Measurements from ENCODE around the gene BLTP3A. TPM values are rescaled to one million over a fixed set of nuclear protein-coding genes. Genes with fewer than 3 reads are reported as not detected.
"Not testable (repeated sequence)": the region's sequence is repeated elsewhere in the genome, so short reads cannot be mapped to it uniquely, and the experiment has no call there.

BLTP3A gene
- total RNA-seq, 1 experiment from 2014 or later, result 20.2 TPM

DNA sequence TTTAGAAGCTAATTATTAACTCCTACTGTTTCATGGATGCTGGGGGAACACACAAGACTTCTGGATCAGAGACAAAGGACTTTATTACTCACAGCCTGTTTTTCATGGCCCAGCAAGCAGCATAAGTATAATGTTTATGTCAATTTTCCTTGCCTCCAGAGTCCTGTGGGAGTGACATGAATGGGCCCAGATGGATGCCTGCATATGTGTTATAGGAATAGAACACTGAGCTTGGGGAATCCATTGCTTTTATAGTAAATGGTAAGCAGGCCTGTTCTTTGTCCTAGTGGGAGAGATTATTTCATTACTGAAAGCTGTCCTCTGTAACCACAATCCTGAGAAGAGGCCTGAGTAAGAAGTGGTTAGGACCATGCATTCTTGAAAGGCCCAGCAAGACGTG lies 25.6 kb downstream of the BLTP3A start:
- BruUV-seq (replicated peaks), result no TSS peak
- ChIA-PET POLR2A (no interaction called here), CTCF (no interaction called here)
- no peak for DNase-seq (ENCODE audit: low read depth, low spot score)
- in situ Hi-C loops (cut with HindIII; ENCODE audit: low pct_unique_long_range_greater_than_20kb, low sequenced_read_pairs) (no loop called here), intact Hi-C loops (cut with micrococcal nuclease; ENCODE audit: unreplicated experiment) (no loop called here)
- H3K4me1 ChIP-seq (ENCODE audit: control insufficient read depth, insufficient read depth, low read length), result no peaks in the 10 kb centered on the region
- TF ChIP-seq POLR2AphosphoS5 (IDR thresholded peaks at IDR 0.05; ENCODE audit: low read depth, low read length) (no peak), TCF7L2 (IDR thresholded peaks at IDR 0.05; ENCODE audit: low read depth, low read length) (no peak), CTCF (IDR thresholded peaks at IDR 0.05) (no peak), SIN3A (IDR thresholded peaks at IDR 0.05; ENCODE audit: borderline replicate concordance, insufficient read depth, low read depth, low read length) (no peak), REST (IDR thresholded peaks at IDR 0.05; ENCODE audit: insufficient read depth in 1 of 2, low read depth in 2 of 2, low read length in 1 of 2) (no peak)
- ATAC-seq, result no peak
- no peaks in the 10 kb centered on the region for H3K27me3 ChIP-seq (ENCODE audit: control insufficient read depth, insufficient read depth, low read length)
- no peaks in the 10 kb centered on the region for H3K9me3 ChIP-seq (ENCODE audit: control insufficient read depth, insufficient read depth, low read depth, low read length)
- H3K36me3 ChIP-seq (ENCODE audit: control insufficient read depth, insufficient read depth, low read length), result no peaks in the 10 kb centered on the region
- no peak overlapping the region for H3K4me3 ChIP-seq (ENCODE audit: low read depth in 2 of 2, low read length in 2 of 2)
- no peak overlapping the region for H3K27ac ChIP-seq (ENCODE audit: low read length)

DNA sequence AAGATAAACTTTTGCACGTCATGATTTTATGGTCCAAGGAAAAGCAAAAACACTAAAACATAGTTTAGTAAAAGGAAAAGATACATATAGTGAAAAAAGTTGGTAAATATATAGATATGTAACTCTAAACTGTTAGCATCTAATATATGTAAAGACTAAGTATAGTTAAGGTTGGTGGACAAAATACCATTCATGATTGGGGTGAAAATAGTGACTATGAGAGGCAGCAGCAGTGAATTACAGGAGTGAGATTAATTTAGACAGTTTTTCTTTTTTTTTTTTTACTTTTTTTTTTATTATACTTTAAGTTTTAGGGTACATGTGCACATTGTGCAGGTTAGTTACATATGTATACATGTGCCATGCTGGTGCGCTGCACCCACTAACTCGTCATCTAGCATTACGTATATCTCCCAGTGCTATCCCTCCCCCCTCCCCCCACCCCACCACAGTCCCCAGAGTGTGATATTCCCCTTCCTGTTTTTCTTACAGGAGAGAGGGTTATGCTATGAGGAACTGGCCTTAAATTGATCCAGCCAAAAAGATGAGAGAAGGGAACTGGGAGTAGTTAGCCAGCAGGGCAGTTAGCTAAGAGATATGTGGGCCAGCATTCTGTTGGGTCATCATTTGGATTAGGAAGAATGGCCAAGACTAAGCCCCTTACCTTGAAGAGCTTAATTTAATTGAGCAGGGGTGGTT lies 27.1 kb downstream of the BLTP3A start:
- H3K27me3 ChIP-seq (ENCODE audit: control insufficient read depth, insufficient read depth, low read length); H3K9me3 ChIP-seq (ENCODE audit: control insufficient read depth, insufficient read depth, low read depth, low read length); H3K36me3 ChIP-seq (ENCODE audit: control insufficient read depth, insufficient read depth, low read length); H3K4me3 ChIP-seq (ENCODE audit: low read depth in 2 of 2, low read length in 2 of 2); H3K27ac ChIP-seq (ENCODE audit: low read length); CTCF ChIA-PET; BruUV-seq (replicated peaks); ATAC-seq; in situ Hi-C loops (cut with HindIII; ENCODE audit: low pct_unique_long_range_greater_than_20kb, low sequenced_read_pairs); intact Hi-C loops (cut with micrococcal nuclease; ENCODE audit: unreplicated experiment); DNase-seq (ENCODE audit: low read depth, low spot score); H3K4me1 ChIP-seq (ENCODE audit: control insufficient read depth, insufficient read depth, low read length); POLR2A ChIA-PET: not testable (repeated sequence)

- no TSS peak for BruUV-seq (replicated peaks)
- Histone ChIP-seq H3K9me3 (ENCODE audit: control insufficient read depth, insufficient read depth, low read depth, low read length) (no peaks in the 10 kb centered on the region), H3K27me3 (ENCODE audit: control insufficient read depth, insufficient read depth, low read length) (no peaks in the 10 kb centered on the region), H3K36me3 (ENCODE audit: control insufficient read depth, insufficient read depth, low read length) (no peaks in the 10 kb centered on the region), H3K4me1 (ENCODE audit: control insufficient read depth, insufficient read depth, low read length) (no peaks in the 10 kb centered on the region), H3K4me3 (ENCODE audit: low read depth in 2 of 2, low read length in 2 of 2) (no peak overlapping the region), H3K27ac (ENCODE audit: low read length) (no peak overlapping the region)
- DNase-seq (ENCODE audit: low read depth, low spot score) (no peak), ATAC-seq (no peak)
- in situ Hi-C loops (cut with HindIII; ENCODE audit: low pct_unique_long_range_greater_than_20kb, low sequenced_read_pairs) (no loop called here), intact Hi-C loops (cut with micrococcal nuclease; ENCODE audit: unreplicated experiment) (no loop called here)
- CTCF ChIA-PET, result no interaction called here
- TF ChIP-seq REST (IDR thresholded peaks at IDR 0.05; ENCODE audit: insufficient read depth in 1 of 2, low read depth in 2 of 2, low read length in 1 of 2), result no peak
- no peak for TF ChIP-seq POLR2AphosphoS5 (IDR thresholded peaks at IDR 0.05; ENCODE audit: low read depth, low read length)
- no peak for TF ChIP-seq TCF7L2 (IDR thresholded peaks at IDR 0.05; ENCODE audit: low read depth, low read length)
- TF ChIP-seq CTCF (IDR thresholded peaks at IDR 0.05), result no peak
- TF ChIP-seq SIN3A (IDR thresholded peaks at IDR 0.05; ENCODE audit: borderline replicate concordance, insufficient read depth, low read depth, low read length), result no peak
- POLR2A ChIA-PET, result no interaction called here
Measured at GRCh38 chr6:34819571-34820480, 27.9 kb downstream of the BLTP3A start.

Data from Panc1 (cell line).